Stomach smooth muscle (tissue), 2 donors: Measurements from ENCODE around the gene ARL5A.

Experiments
- H3K27ac ChIP-seq: one replicate; pipeline ENCODE4 v1.7.0; 2013; ENCODE audit warnings: mild to moderate bottlenecking, low read length, inconsistent platforms
- H3K27me3 ChIP-seq, 2 donors: one replicate each; pipeline ENCODE4 v1.7.0; 2013; ENCODE audit warnings: low read length in 2 of 2; ENCODE audit not compliant: insufficient read depth in 2 of 2, control insufficient read depth in 1 of 2
- H3K36me3 ChIP-seq, 2 donors: one replicate each; pipeline ENCODE4 v1.7.0; 2013; ENCODE audit warnings: low read length in 2 of 2; ENCODE audit not compliant: control insufficient read depth in 2 of 2, insufficient read depth in 2 of 2
- H3K4me1 ChIP-seq: one replicate; pipeline ENCODE4 v1.7.0; 2013; ENCODE audit warnings: low read length; ENCODE audit not compliant: control insufficient read depth, insufficient read depth
- H3K4me3 ChIP-seq, 2 donors: one replicate each; pipeline ENCODE4 v1.7.0; 2013; ENCODE audit warnings: low read length in 2 of 2
- H3K9ac ChIP-seq, 2 donors: one replicate each; pipeline ENCODE4 v1.7.0; 2013; ENCODE audit warnings: low read length in 2 of 2, mild to moderate bottlenecking in 1 of 2
- H3K9me3 ChIP-seq, 2 donors: one replicate each; pipeline ENCODE4 v1.7.0; 2013; ENCODE audit warnings: low read length in 2 of 2; ENCODE audit not compliant: control insufficient read depth in 2 of 2
- donor health status: healthy.
- donor health status: Pancreatic carcinoma.

The ARL5A gene

DNA sequence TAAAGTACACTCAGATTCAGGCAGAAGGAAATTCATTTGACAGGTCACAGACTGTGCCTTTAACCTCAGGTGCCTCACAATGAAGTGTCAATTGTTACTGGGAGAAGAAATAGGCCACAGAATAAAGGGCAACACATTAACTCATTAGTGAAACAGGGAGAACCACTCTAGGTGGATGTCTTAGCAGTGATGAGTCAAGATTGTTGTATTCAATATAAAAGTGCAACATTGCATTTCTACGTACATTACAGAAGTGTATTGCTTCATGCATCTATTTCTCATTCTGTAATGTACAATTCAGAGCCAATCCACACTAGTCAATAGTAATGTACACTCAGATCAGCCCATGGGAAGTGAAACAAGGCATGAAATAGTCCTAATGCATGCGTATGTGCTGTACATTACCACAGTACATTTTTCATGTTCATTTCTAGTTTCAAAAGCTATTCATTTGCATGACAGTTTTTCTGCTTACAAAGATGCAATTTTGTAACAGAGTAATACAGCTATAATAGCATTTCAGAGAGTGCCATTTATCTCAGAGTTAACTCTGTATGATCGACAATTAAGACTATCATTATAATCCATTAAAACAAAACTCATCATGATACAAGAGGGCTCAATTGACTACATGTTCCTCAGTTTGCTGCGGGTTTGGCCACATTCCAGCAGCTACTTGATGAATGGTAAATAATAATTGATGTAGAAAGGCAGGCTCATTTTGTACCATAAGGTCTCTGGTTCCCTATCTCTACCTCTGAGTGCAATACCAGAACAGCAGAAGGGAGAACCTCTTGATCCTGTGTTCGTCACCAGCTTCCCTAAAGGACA, 12.2 kb upstream of the ARL5A start:
- Histone ChIP-seq H3K27me3 (no peaks in the 10 kb centered on the region), H3K4me1 (no peaks in the 10 kb centered on the region), H3K9me3 (no peaks in the 10 kb centered on the region), H3K9ac (no peak overlapping the region), H3K27ac (no peak overlapping the region), H3K4me3 (no peak overlapping the region), H3K36me3 (no peaks in the 10 kb centered on the region)

DNA sequence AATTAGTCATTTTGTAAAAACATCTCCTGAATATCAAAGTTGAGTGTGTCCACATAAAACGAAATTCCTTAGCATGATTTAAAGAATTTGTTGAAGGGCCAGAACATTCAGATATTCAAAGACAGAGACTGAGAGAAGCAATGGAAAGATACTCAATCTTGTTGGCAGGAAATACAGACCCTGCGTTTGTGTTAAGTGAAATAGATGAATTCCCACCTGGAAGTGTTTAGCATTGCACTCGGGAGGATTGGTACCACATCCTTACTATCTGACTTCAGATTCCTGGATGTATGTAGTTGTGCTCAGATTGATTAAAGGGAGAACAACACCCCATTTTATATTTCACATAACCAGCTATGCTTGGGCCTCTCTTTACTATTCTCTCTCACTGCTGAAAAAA, 9.7 kb upstream of the ARL5A start:
- H3K9me3 ChIP-seq = no peaks in the 10 kb centered on the region
- no peaks in the 10 kb centered on the region for H3K27me3 ChIP-seq
- H3K4me3 ChIP-seq = no peak overlapping the region
- H3K27ac ChIP-seq = no peak overlapping the region
- no peak overlapping the region for H3K9ac ChIP-seq
- no peaks in the 10 kb centered on the region for H3K4me1 ChIP-seq
- no peaks in the 10 kb centered on the region for H3K36me3 ChIP-seq

DNA sequence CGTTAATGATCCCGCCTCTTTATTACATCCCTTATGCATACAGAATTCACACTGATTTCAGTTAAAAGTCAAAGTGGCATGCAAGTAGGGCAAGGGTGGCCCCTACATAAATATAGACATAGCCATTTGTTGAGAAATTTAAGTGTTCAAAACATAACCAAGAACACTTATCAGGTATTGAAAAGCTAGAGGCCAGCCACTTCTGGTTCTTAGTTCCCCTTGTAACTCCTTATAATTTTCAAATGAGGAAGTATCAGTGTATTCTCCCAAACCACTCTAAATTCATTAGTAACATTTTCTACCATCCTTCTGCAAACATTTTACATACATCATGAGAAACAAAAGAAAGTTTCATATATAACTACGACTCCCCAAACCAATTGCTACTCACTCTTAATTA, 5.8 kb upstream of the ARL5A start:
- Histone ChIP-seq H3K27ac (no peak overlapping the region), H3K27me3 (no peaks in the 10 kb centered on the region), H3K9ac (no peak overlapping the region), H3K4me3 (no peak overlapping the region), H3K9me3 (no peaks in the 10 kb centered on the region), H3K36me3 (no peaks in the 10 kb centered on the region), H3K4me1 (no peaks in the 10 kb centered on the region)

GRCh38 chr2:151830961-151831360, 2.7 kb upstream of the ARL5A start:
- no peaks in the 10 kb centered on the region for H3K36me3 ChIP-seq
- no peak overlapping the region for H3K27ac ChIP-seq
- H3K9me3 ChIP-seq = no peaks in the 10 kb centered on the region
- peaks cover 5% of the 10 kb centered on the region for H3K4me1 ChIP-seq
- no peaks in the 10 kb centered on the region for H3K27me3 ChIP-seq
- H3K9ac ChIP-seq = no peak overlapping the region
- H3K4me3 ChIP-seq = no peak overlapping the region

GRCh38 chr2:151828890-151829324, 686 bp upstream of the ARL5A start:
- peak overlapping the region; percentile 72 for H3K27ac ChIP-seq
- peaks cover 5% of the 10 kb centered on the region for H3K4me1 ChIP-seq

DNA sequence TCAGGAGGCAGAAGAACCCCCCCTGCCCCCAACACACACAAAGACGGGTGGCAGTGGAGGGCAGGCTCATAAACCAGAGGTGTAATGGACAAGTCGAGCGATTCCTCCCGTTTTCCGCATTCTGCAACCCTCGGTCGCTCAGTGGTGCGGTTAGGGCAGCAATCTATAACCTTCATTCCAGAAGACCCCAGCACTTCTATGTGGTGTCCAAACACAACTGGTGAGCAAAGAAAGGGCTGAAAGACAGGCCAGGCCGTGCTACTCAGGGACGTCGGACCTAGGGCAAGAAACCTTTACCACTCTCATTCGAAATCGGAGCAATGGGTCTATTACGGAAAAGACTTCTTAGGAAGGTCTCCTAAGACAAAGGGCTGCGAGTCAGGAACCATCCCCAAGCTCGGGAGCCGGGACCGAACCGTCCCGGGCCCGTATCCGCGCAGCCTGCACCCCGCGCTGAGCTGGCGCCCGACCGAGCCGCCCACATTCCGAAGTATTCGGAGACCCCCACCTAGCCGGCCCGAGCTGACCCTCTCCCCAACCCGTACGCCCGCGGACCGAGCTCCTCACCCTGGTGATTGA, 568 bp downstream of the ARL5A start:
- Histone ChIP-seq H3K4me3 (peak overlapping the region; percentile 90 to 94), H3K4me1 (peaks cover 5% of the 10 kb centered on the region), H3K9ac (peak overlapping the region; percentile 75 to 87), H3K36me3 (no peaks in the 10 kb centered on the region), H3K27ac (peak overlapping the region; percentile 72), H3K9me3 (no peaks in the 10 kb centered on the region), H3K27me3 (no peaks in the 10 kb centered on the region)

More at GRCh38 chr2:151828890-151829324, 686 bp upstream of the ARL5A start:
- Histone ChIP-seq H3K9ac (peak overlapping the region; percentile 75 to 84), H3K27me3 (no peaks in the 10 kb centered on the region), H3K36me3 (no peaks in the 10 kb centered on the region), H3K9me3 (no peaks in the 10 kb centered on the region), H3K4me3 (peak overlapping the region; percentile 90 to 94)

- H3K4me3 ChIP-seq = peak overlapping the region; percentile 90 to 94
- H3K27ac ChIP-seq = no peak overlapping the region
- no peaks in the 10 kb centered on the region for H3K9me3 ChIP-seq
- peaks cover 5% of the 10 kb centered on the region for H3K4me1 ChIP-seq
- H3K36me3 ChIP-seq = no peaks in the 10 kb centered on the region
- no peaks in the 10 kb centered on the region for H3K27me3 ChIP-seq
- peak overlapping the region; percentile 30 to 75 for H3K9ac ChIP-seq
These were observed 1.5 kb downstream of the ARL5A start for GRCh38 chr2:151826737-151827157.

DNA sequence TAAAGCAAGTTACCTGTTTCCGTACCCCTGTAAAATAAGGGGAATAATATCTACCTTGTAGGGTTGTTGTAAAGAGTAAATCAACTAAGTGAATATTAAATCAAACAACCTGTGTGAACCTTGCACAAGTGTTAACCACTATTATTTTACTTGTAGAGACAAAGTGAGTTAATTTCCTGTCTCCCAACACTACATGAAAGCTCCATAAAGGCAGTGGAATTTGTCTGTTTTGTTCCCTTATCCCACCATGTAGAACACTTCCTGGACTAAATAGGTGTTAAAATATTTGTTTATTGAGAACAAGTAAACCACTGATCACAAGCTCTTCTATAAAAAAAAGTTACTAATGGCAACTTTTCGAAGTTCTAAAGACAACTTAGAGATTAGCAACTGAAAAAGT, 3.3 kb downstream of the ARL5A start:
- H3K4me3 ChIP-seq = no peak overlapping the region
- H3K4me1 ChIP-seq = peaks cover 5% of the 10 kb centered on the region
- no peaks in the 10 kb centered on the region for H3K27me3 ChIP-seq
- no peaks in the 10 kb centered on the region for H3K36me3 ChIP-seq
- no peak overlapping the region for H3K27ac ChIP-seq
- no peak overlapping the region for H3K9ac ChIP-seq
- no peaks in the 10 kb centered on the region for H3K9me3 ChIP-seq

GRCh38 chr2:151823651-151824050, 4.6 kb downstream of the ARL5A start:
- Histone ChIP-seq H3K27ac (no peak overlapping the region), H3K4me3 (no peak overlapping the region), H3K9me3 (no peaks in the 10 kb centered on the region), H3K9ac (no peak overlapping the region), H3K27me3 (no peaks in the 10 kb centered on the region), H3K36me3 (no peaks in the 10 kb centered on the region), H3K4me1 (peaks cover 5% of the 10 kb centered on the region)

GRCh38 chr2:151819920-151820319, 8.3 kb downstream of the ARL5A start:
- H3K4me1 ChIP-seq = no peaks in the 10 kb centered on the region
- no peaks in the 10 kb centered on the region for H3K9me3 ChIP-seq
- H3K36me3 ChIP-seq = peaks cover 0 to 3% of the 10 kb centered on the region in 2 donors

GRCh38 chr2:151817929-151818328, 10.3 kb downstream of the ARL5A start:
- Histone ChIP-seq H3K27ac (no peak overlapping the region), H3K9me3 (no peaks in the 10 kb centered on the region), H3K4me3 (no peak overlapping the region), H3K4me1 (no peaks in the 10 kb centered on the region), H3K27me3 (no peaks in the 10 kb centered on the region), H3K36me3 (peaks cover 3 to 14% of the 10 kb centered on the region in 2 donors), H3K9ac (no peak overlapping the region)

More at GRCh38 chr2:151819920-151820319, 8.3 kb downstream of the ARL5A start:
- no peak overlapping the region for H3K9ac ChIP-seq
- no peaks in the 10 kb centered on the region for H3K27me3 ChIP-seq
- H3K27ac ChIP-seq = no peak overlapping the region
- H3K4me3 ChIP-seq = no peak overlapping the region
